K562 (cell line): ENCODE measurements around the gene HMCN1. TPM values are rescaled to one million over a fixed set of nuclear protein-coding genes. Genes with fewer than 3 reads are reported as not detected.

ENCODE experiments used
- ATAC-seq: fragments of 200-7000 bp; cut with Tn5 transposase; 3 replicates; pipeline ENCODE4 v1.9.1; 2020; ENCODE audit warnings: moderate library complexity
- BruUV-seq: library from RNA; stranded (reverse); fragments of 400-500 nt; replicated peaks from 2 replicates; lab custom pipeline; 2021; lab: Mats Ljungman, UMichigan
- CTCF ChIA-PET: fragments of 300-600 bp; formaldehyde crosslinking; extraction: SDS; loops from one replicate; lab custom pipeline; 2021; ENCODE audit warnings: low intra/inter-chr PET ratio; lab: Yijun Ruan, JAX
- POLR2A ChIA-PET: fragments of 300-600, 350-650 bp; sonication (Branson Sonifier 250); formaldehyde crosslinking; extraction: SDS; loops from one replicate; lab custom pipeline; 2021; ENCODE audit warnings: antibody characterized with exemption, inconsistent platforms; lab: Yijun Ruan, JAX
- DNase-seq, 4 experiments: peaks; one replicate each; pipeline versions ENCODE4 v3.0.0 to v3.0.0-alpha.2; 2011 to 2018; ENCODE audit warnings: low spot score in 3 of 4, mixed read lengths in 3 of 4; ENCODE audit errors: extremely low read depth in 1 of 4
- FAIRE-seq: peaks from 2 replicates; lab custom pipeline; 2011; peaks lifted over from hg19 to GRCh38; lab: Jason Lieb, UNC
- H2AFZ ChIP-seq: 2 replicates; pipeline ENCODE4 v1.6.0; 2011; ENCODE audit warnings: low read depth, low read length, control low read depth, inconsistent platforms
- H3K27ac ChIP-seq: fragments of 200-600 bp; 3 replicates; pipeline ENCODE4 v1.8.0; 2011; ENCODE audit warnings: low read depth, mild to moderate bottlenecking, control low read depth, inconsistent platforms, low read length, moderate library complexity, mixed read lengths; ENCODE audit errors: extremely low read depth
- H3K27me3 ChIP-seq, 2 experiments: fragments of 300-600 bp in 1 of 2; 2 replicates in 1 of 2; 3 replicates in 1 of 2; pipeline versions ENCODE4 v1.6.0 to v1.8.0; 2011; ENCODE audit warnings: inconsistent platforms in 2 of 2, low read length in 2 of 2, mild to moderate bottlenecking in 1 of 2, mixed read lengths in 1 of 2, moderate library complexity in 1 of 2; ENCODE audit not compliant: control insufficient read depth in 2 of 2, insufficient read depth in 2 of 2
- H3K36me3 ChIP-seq: fragments of 300-600 bp; 3 replicates; pipeline ENCODE4 v1.8.0; 2011; ENCODE audit warnings: mild to moderate bottlenecking, low read length, inconsistent platforms; ENCODE audit not compliant: control insufficient read depth, insufficient read depth
- H3K4me1 ChIP-seq, 2 experiments: fragments of 200-600 bp in 1 of 2; replicated peaks in 1 of 2; 2 replicates in 1 of 2; 3 replicates in 1 of 2; pipeline versions ENCODE4 v1.5.1 to v1.8.0; 2011; ENCODE audit warnings: inconsistent platforms in 2 of 2, low read length in 2 of 2, mild to moderate bottlenecking in 1 of 2, mixed read lengths in 1 of 2, moderate library complexity in 1 of 2; ENCODE audit not compliant: control insufficient read depth in 2 of 2, insufficient read depth in 2 of 2
- H3K4me2 ChIP-seq: 2 replicates; pipeline ENCODE4 v1.6.1; 2011; ENCODE audit warnings: low read length, control low read depth, inconsistent platforms, mixed read lengths; ENCODE audit not compliant: insufficient read depth
- H3K4me3 ChIP-seq: fragments of 200-600 bp; sonication (generic), shearing (Covaris generic); 2 replicates; pipeline ENCODE4 v1.5.1; 2016; ENCODE audit warnings: control low read depth, inconsistent platforms
- H3K79me2 ChIP-seq: fragments of 200-600 bp; 3 replicates; pipeline ENCODE4 v1.8.0; 2011; ENCODE audit warnings: low read length, inconsistent platforms; ENCODE audit not compliant: control insufficient read depth, insufficient read depth
- H3K9ac ChIP-seq, 2 experiments: 2 replicates each; pipeline versions ENCODE4 v1.6.0 to v1.6.1; 2011; ENCODE audit warnings: low read depth in 2 of 2, low read length in 2 of 2, control low read depth in 1 of 2, inconsistent platforms in 1 of 2, mild to moderate bottlenecking in 1 of 2, mixed read lengths in 1 of 2; ENCODE audit not compliant: insufficient read depth in 1 of 2
- H3K9me1 ChIP-seq: one replicate; pipeline ENCODE4 v1.6.0; 2011; ENCODE audit warnings: inconsistent platforms, mild to moderate bottlenecking, low read length, moderate library complexity; ENCODE audit not compliant: control insufficient read depth, insufficient read depth
- H3K9me3 ChIP-seq: replicated peaks from 2 replicates; pipeline ENCODE4 v1.5.1; 2011; ENCODE audit warnings: low read depth, low read length, inconsistent platforms; ENCODE audit not compliant: control insufficient read depth, insufficient read depth
- H4K20me1 ChIP-seq: replicated peaks from 2 replicates; pipeline ENCODE4 v1.6.1; 2011; ENCODE audit warnings: low read length, inconsistent platforms, mixed read lengths; ENCODE audit not compliant: control insufficient read depth, insufficient read depth
- ARID1B ChIP-seq: fragments of 450-650 bp; IDR thresholded peaks from 2 replicates; pipeline ENCODE4 v1.6.1; 2016; ENCODE audit warnings: antibody characterized with exemption, mild to moderate bottlenecking, inconsistent platforms
- CC2D1A ChIP-seq: fragments of 450-650 bp; IDR thresholded peaks from 2 replicates; pipeline ENCODE4 v1.6.1; 2017; ENCODE audit warnings: mild to moderate bottlenecking
- KDM2B ChIP-seq: fragments of 250-450 bp; sonication (Bioruptor Pico); IDR thresholded peaks from 2 replicates; pipeline ENCODE4 v1.8.0; 2021; ENCODE audit warnings: mild to moderate bottlenecking, moderate library complexity
- PYGO2 ChIP-seq: fragments of 450-650 bp; IDR thresholded peaks from 2 replicates; pipeline ENCODE4 v1.6.1; 2016; ENCODE audit warnings: mild to moderate bottlenecking, missing genetic modification characterization, moderate library complexity, missing compliant biosample characterization
- RAD21 ChIP-seq, 2 experiments: fragments of 250-450 bp in 1 of 2; fragments of 450-650 bp in 1 of 2; sonication (Bioruptor Pico) in 1 of 2; formaldehyde crosslinking in 1 of 2; IDR thresholded peaks in 1 of 2; conservative IDR thresholded peaks in 1 of 2; 2 replicates each; pipeline versions ENCODE4 v1.4.0 to v1.8.0; 2020 to 2022; ENCODE audit warnings: mild to moderate bottlenecking in 2 of 2, moderate library complexity in 1 of 2
- TAL1 ChIP-seq: fragments of 450-650 bp; IDR thresholded peaks from 2 replicates; pipeline ENCODE4 v1.6.1; 2016; ENCODE audit warnings: mild to moderate bottlenecking
- U2AF1 ChIP-seq: fragments of 200-400 bp; formaldehyde crosslinking; optimal IDR thresholded peaks from 2 replicates; pipeline ENCODE3; 2017; ENCODE audit warnings: mild to moderate bottlenecking, low read depth, low read length, moderate library complexity
- ZBTB7A ChIP-seq: IDR thresholded peaks from 2 replicates; pipeline ENCODE4 v1.6.1; 2011; ENCODE audit warnings: low read depth, mild to moderate bottlenecking, low read length, moderate library complexity, borderline replicate concordance; ENCODE audit not compliant: control insufficient read depth
- ZFP1 ChIP-seq: fragments of 450-650 bp; formaldehyde crosslinking; IDR thresholded peaks from 2 replicates; pipeline ENCODE4 v1.4.0; 2020; ENCODE audit warnings: mild to moderate bottlenecking, mixed read lengths
- ZNF551 ChIP-seq: fragments of 250-450 bp; sonication (Bioruptor Pico); IDR thresholded peaks from 2 replicates; pipeline ENCODE4 v1.5.0; 2021; ENCODE audit warnings: mild to moderate bottlenecking, moderate library complexity
- WGBS: fragments of 100-300 bp; shearing (Covaris generic); methylation state at CpG from one replicate; pipeline ENCODE4 v1.1.6; 2016; ENCODE audit warnings: low coverage, mixed read lengths; ENCODE audit not compliant: insufficient coverage; ENCODE audit errors: missing lambda C conversion rate; 5-methylcytosine and 5-hydroxymethylcytosine counted together
- in situ Hi-C: fragments of 300-500 bp; cut with MboI; formaldehyde crosslinking; loops from 4 replicates; pipeline ENCODE4 v1.15.0; 2018; ENCODE audit warnings: inconsistent platforms, mixed read lengths
- intact Hi-C: fragments of 100-400 bp; cut with micrococcal nuclease; formaldehyde crosslinking; loops from 2 replicates; pipeline ENCODE4 v1.14.2; 2022
- polyA plus RNA-seq, 8 experiments: library from polyadenylated mRNA; depleted of rRNA in 4 of 8; stranded (reverse) in 5 of 8; unstranded in 3 of 8; fragments of >200 nt; fragmentation: Nextera tagmentation in 2 of 8; fragmentation: Illumina TruSeq in 1 of 8; extraction: Ambion mirVana in 2 of 8; extraction: Trizol in 1 of 8; gene quantifications; 2 replicates each; pipeline versions ENCODE4 v1.2.1 to v1.2.3, GENCODE V29; 2011 to 2014; ENCODE audit warnings: inconsistent platforms in 1 of 8, missing spikeins in 1 of 8
- total RNA-seq, 7 experiments: library from RNA; depleted of rRNA in 6 of 7; stranded (reverse); fragments of >200 nt in 6 of 7; fragmentation: Illumina TruSeq in 2 of 7; extraction: Trizol in 2 of 7; gene quantifications; 2 replicates each; pipeline versions ENCODE4 v1.2.1 to v1.2.3, GENCODE V29; 2011 to 2021; ENCODE audit warnings: low replicate concordance in 1 of 7
- TF ChIP-seq, protein P1 (sequence below): fragments of 450-650 bp; formaldehyde crosslinking; IDR thresholded peaks from 2 replicates; pipeline ENCODE4 v1.4.0; 2022; ENCODE audit warnings: missing genetic modification characterization
- TF ChIP-seq, protein P2 (sequence below), 3 experiments: IDR thresholded peaks in 2 of 3; conservative IDR thresholded peaks in 1 of 3; 2 replicates each; pipeline ENCODE4 v1.5.1; 2011 to 2012; ENCODE audit warnings: low read length in 3 of 3, mild to moderate bottlenecking in 3 of 3, control low read depth in 2 of 3, improper control_type of control experiment in 1 of 3, inconsistent platforms in 1 of 3, low read depth in 1 of 3, mixed read lengths in 1 of 3, moderate library complexity in 1 of 3; ENCODE audit not compliant: insufficient read depth in 2 of 3
- TF ChIP-seq, protein P3 (sequence below), 2 experiments: fragments of 450-650 bp in 1 of 2; sonication (generic) in 1 of 2; formaldehyde crosslinking; conservative IDR thresholded peaks; 2 replicates each; pipeline versions ENCODE4 v1.4.0 to v1.8.1; 2020 to 2022; ENCODE audit warnings: mild to moderate bottlenecking in 1 of 2, missing genetic modification reagents in 1 of 2
- TF ChIP-seq, protein P4 (sequence below): fragments of 450-650 bp; formaldehyde crosslinking; IDR thresholded peaks from 2 replicates; pipeline ENCODE4 v1.4.0; 2020; ENCODE audit warnings: mild to moderate bottlenecking, moderate library complexity
- TF ChIP-seq, protein P5 (sequence below): fragments of 250-450 bp; sonication (Bioruptor Pico); IDR thresholded peaks from 2 replicates; pipeline ENCODE4 v1.8.0; 2022; ENCODE audit warnings: inconsistent platforms, mild to moderate bottlenecking, moderate library complexity, borderline replicate concordance

HMCN1 gene
- total and polyA plus RNA-seq, 9 of the 15 experiments (the other 6 are each of a cell fraction or from before 2014, with no cell fraction given) = 0.07 to 0.36 (median 0.21) TPM

DNA sequence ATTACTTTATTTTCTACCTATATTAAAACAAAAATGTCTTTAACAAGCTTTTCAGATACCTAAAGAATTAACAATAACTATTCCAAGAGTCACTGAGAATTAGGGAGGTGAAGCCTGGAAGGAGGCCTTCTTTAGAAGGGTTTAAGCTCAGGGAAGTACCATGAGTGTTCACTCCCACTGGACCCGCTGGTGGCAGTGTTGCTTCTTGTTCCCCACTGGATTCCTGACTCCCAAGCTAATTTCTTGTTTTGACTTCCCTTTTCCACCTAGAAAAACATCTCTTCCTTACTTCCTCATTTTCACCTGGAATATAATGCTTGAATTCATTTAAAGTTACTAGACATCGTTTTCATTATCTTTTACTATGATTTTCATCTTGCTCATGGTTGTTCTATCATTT lies 264.2 kb downstream of the HMCN1 start:
- Histone ChIP-seq H3K4me1 (no peaks in the 10 kb centered on the region), H3K4me2 (no peak overlapping the region), H3K79me2 (no peaks in the 10 kb centered on the region), H3K4me3 (no peak overlapping the region), H3K27me3 (no peaks in the 10 kb centered on the region), H4K20me1 (no peaks in the 10 kb centered on the region), H3K36me3 (no peaks in the 10 kb centered on the region), H2AFZ (no peak overlapping the region), H3K9ac (no peak overlapping the region), H3K27ac (no peak overlapping the region), H3K9me3 (no peaks in the 10 kb centered on the region), H3K9me1 (no peaks in the 10 kb centered on the region)
- peak; percentile 26 for FAIRE-seq
- ATAC-seq = peak; percentile 86
- ChIA-PET CTCF (interaction anchor here (0.7 to 1.2 kb wide), 2 partner anchors 212 to 214 kb away, joined by 3 to 6 read pairs; no protein-coding TSS in a partner anchor), POLR2A (interaction anchor here (0.6 to 1.3 kb wide), 2 partner anchors 11 to 177 kb away, joined by 3 to 4 read pairs; no protein-coding TSS in a partner anchor)
- intact Hi-C loops = loop anchor here (1.0 to 10.0 kb wide), 4 partner anchors 156 to 274 kb away; no protein-coding TSS in a partner anchor
- no TSS peak for BruUV-seq
- in situ Hi-C loops = no loop called here
- 0% methylated on average over 2 of the region's 2 CpGs for WGBS
- DNase-seq = peak in 2 of 4 experiments; percentile 28 to 55
- TF ChIP-seq, protein P1, sequence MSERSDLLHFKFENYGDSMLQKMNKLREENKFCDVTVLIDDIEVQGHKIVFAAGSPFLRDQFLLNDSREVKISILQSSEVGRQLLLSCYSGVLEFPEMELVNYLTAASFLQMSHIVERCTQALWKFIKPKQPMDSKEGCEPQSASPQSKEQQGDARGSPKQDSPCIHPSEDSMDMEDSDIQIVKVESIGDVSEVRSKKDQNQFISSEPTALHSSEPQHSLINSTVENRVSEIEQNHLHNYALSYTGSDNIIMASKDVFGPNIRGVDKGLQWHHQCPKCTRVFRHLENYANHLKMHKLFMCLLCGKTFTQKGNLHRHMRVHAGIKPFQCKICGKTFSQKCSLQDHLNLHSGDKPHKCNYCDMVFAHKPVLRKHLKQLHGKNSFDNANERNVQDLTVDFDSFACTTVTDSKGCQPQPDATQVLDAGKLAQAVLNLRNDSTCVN = no peak
- TF ChIP-seq ZFP1 (CRISPR knock-in tag) (no peak), PYGO2 (no peak), RAD21 (CRISPR knock-in tag; conservative IDR thresholded peaks at IDR 0.05 in 1 of 2, IDR thresholded peaks at IDR 0.05 in 1 of 2) (peak; percentile 77 to 94), CC2D1A (peak; percentile 63; the same call in 1 of the 2 replicates), KDM2B (CRISPR knock-in tag) (no peak), TAL1 (no peak), ZBTB7A (no peak), ZNF551 (CRISPR knock-in tag) (no peak), ARID1B (no peak), U2AF1 (no peak)
- TF ChIP-seq, protein P2, sequence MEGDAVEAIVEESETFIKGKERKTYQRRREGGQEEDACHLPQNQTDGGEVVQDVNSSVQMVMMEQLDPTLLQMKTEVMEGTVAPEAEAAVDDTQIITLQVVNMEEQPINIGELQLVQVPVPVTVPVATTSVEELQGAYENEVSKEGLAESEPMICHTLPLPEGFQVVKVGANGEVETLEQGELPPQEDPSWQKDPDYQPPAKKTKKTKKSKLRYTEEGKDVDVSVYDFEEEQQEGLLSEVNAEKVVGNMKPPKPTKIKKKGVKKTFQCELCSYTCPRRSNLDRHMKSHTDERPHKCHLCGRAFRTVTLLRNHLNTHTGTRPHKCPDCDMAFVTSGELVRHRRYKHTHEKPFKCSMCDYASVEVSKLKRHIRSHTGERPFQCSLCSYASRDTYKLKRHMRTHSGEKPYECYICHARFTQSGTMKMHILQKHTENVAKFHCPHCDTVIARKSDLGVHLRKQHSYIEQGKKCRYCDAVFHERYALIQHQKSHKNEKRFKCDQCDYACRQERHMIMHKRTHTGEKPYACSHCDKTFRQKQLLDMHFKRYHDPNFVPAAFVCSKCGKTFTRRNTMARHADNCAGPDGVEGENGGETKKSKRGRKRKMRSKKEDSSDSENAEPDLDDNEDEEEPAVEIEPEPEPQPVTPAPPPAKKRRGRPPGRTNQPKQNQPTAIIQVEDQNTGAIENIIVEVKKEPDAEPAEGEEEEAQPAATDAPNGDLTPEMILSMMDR (IDR thresholded peaks at IDR 0.05 in 2 of 3, conservative IDR thresholded peaks at IDR 0.05 in 1 of 3; ENCODE audit: insufficient read depth in 2 of 3, low read depth in 1 of 3, low read length in 3 of 3) = peak; percentile 46 to 77 (median 47); a peak in 4 of 6 replicates
- TF ChIP-seq, protein P3, sequence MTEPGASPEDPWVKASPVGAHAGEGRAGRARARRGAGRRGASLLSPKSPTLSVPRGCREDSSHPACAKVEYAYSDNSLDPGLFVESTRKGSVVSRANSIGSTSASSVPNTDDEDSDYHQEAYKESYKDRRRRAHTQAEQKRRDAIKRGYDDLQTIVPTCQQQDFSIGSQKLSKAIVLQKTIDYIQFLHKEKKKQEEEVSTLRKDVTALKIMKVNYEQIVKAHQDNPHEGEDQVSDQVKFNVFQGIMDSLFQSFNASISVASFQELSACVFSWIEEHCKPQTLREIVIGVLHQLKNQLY (CRISPR knock-in tag; conservative IDR thresholded peaks at IDR 0.05) = no peak
- TF ChIP-seq, protein P4, sequence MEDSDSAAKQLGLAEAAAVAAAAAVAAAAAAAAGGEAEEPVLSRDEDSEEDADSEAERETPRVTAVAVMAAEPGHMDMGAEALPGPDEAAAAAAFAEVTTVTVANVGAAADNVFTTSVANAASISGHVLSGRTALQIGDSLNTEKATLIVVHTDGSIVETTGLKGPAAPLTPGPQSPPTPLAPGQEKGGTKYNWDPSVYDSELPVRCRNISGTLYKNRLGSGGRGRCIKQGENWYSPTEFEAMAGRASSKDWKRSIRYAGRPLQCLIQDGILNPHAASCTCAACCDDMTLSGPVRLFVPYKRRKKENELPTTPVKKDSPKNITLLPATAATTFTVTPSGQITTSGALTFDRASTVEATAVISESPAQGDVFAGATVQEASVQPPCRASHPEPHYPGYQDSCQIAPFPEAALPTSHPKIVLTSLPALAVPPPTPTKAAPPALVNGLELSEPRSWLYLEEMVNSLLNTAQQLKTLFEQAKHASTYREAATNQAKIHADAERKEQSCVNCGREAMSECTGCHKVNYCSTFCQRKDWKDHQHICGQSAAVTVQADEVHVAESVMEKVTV (CRISPR knock-in tag) = peak; percentile 50; the same call in 1 of the 2 replicates
- TF ChIP-seq, protein P5, sequence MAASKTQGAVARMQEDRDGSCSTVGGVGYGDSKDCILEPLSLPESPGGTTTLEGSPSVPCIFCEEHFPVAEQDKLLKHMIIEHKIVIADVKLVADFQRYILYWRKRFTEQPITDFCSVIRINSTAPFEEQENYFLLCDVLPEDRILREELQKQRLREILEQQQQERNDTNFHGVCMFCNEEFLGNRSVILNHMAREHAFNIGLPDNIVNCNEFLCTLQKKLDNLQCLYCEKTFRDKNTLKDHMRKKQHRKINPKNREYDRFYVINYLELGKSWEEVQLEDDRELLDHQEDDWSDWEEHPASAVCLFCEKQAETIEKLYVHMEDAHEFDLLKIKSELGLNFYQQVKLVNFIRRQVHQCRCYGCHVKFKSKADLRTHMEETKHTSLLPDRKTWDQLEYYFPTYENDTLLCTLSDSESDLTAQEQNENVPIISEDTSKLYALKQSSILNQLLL (CRISPR knock-in tag) = no peak
